Inflammatory macrophage treated with lipopolysaccharide for 4 hours (primary cell): ENCODE results near the gene STAT5A.
"Not testable (repeated sequence)": the region's sequence is repeated elsewhere in the genome, so short reads cannot be mapped to it uniquely, and the experiment has no call there.

ENCODE experiments used
- DNase-seq: peaks from one replicate; pipeline ENCODE4 v3.0.0-alpha.2; 2020

Gene STAT5A

DNA sequence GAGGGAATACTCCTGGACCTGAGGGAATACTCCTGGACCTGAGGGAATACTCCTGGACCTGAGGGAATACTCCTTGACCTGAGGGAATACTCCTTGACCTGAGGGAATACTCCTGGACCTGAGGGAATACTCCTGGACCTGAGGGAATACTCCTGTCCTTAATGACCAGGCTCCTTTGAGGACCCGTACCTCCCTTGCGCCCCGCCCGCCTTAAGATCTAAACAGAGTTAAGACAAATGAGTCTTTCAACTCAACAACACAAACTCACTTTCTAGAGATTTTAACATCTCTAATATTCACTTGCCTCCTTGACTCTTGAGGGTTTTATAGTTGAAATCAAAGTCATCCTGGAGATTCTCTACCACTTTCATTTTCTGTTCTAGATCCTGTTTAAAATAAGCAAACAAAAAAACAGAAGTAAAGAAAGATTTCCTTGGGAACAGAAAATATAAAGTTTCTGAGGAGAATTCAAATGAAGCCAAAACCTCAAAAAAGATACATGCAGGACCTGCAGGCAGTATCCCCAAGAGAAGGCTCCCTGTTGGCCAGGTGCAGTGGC, 50.2 kb downstream of the STAT5A start:
- DNase-seq: peak; percentile 58

DNA sequence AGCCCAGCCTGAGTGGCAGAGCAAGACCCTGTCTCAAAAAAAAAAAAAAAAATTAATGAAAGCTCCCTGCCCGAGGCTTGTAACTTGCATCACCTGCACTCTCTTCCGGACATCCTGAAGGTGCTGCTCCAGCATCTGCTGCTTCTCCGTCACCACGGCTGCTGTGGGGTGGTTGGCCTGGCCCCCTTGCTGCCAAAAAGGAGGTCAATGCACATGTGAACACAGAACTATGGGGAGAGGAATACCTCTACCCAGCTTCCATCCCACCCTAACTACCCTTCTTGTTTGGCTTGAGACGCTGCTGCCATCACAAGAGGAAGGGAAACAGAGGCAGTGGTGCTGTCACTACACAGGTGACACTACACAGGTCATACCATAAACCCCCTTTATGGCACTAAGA, 50.9 kb downstream of the STAT5A start:
- DNase-seq: no peak

DNA sequence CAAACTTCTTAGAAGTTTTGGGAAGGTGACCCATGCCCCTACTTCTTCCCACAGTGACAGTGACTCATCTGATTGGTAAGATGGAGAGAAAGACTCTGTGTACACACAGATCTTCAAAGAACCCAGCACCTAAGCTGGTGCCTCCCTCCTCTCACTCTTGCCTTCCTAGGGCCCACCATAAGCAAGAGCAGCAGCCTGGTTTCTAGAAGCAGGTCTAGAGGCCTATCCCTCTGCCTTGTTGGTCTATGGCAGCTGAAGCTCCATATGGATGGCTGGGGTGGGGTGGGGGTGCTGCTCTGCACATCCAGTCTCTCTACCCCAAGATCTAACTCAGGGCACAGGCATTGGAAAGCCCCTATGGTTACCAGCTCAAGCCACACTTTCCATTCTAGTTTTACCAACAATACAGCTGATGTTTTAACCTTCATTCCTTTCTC, 52.4 kb downstream of the STAT5A start:
- no peak for DNase-seq

DNA sequence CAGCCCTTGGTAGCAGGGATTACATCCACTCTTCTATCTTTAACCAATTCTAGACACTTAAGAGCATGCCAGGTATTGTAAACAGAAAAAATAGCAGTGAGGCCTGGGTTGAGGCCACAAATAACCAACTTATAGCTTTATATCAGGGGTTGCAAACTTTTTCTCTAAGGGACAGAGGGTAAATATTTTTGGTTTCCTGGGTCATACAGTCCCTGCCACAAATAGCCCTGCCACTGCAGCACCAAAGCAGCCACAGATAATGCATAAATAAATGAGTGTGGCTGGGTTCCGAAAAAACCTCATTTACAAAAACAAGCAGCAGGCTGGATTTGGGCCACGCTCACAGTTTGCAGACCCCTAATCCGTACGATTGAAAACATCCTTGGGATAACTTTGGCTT, 53.3 kb downstream of the STAT5A start:
- DNase-seq: no peak

DNA sequence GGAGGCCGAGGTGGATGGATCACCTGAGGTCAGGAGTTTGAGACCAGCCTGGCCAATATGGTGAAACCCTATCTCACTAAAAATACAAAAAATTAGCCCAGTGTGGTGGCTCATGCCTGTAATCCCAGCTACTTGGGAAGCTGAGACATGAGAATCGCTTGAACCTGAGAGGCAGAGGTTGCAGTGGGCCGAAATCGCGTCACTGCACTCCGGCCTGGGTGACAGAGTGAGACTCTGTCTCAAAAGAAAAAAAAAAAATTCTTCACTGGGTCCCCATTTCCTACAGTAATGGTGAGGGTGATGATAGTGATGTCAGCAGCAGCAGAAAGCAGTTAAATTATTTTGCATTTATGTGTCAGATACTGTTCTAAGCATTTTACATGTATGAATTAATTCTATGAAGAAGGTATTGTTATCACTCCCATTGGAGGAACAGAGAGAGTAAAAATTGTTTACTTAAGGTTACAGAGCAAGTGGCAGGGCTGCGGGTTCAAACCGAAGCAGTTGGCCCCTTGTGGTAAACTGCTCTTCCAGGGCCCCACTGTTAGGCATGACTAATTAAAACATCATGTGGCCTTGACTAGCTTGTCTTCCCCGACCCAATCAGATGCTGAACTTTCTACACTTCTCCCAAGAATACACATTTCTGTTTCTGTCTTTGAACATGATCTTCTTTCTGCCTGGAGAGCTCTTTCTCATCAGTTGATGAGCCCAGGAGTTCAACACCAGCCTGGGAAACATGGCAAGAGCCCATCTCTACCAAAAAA, 54.1 kb downstream of the STAT5A start:
- peak; percentile 73 for DNase-seq

DNA sequence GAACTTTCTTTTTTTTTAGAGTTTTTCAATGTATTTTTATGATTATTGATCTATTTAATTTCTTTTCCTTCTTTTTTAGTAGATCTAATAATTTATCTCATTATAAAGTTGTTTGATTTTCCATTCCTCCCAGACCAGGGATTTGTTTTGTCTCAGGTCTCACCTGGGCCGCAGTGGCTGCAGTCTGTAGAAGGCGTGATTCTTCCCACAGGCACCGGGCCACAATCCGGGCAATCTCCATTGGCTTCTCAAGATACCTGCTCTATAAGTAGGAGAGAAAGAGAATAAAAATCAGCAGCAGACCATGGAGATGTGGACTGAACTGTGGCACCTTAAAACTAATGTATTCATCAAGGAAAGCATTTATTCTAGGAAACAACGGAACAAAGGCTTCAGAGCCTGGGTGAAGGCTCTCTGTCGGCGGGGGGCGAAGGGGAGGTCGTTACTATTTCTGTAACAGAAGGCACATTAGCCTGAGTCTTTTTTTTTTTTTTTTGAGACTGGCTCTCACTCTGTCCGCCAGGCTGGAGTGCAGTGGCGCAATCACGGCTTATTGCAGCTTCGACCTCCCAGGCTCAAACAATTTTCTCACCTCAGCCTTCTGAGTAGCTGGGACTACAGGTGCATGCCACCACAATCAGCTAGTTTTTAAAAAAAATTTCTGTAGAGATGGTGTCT, 57.2 kb downstream of the STAT5A start:
- DNase-seq: no peak

DNA sequence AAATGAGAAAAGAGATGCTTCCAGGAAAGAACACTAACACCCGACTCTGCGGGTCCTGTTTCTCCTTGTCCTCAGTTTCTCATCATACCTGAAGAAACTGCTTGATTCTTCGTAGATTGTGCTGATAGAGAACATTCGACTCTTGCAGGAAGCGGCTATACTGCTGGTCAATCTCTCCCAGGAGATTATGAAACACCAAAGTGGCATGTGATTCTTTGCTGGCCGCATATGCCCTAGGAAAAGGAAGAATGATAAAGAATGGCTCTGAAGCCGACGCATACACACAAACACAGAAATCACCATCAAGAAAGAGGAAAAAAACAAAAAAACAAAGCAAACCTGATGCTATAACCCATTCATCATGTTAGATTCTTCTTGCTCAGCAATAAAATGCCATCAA, 58.2 kb downstream of the STAT5A start:
- peak; percentile 64 for DNase-seq

DNA sequence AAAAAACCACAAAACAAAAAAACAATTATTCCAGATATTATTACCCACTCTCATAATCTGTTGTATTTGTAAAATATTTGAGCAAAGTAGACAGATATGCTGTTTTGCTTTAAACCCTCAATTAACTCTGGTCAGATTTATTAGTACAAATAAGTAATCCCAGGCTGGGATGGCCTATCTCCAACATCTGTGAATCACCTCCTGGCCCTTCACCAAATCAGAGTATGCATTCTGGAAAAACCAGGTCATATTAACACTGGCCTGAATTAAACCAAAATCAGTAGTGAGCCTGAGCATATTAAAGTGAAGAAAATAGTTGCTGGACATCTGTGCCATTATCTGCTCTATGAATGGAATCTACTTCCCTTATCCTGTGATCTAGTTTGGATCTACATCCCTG, 58.9 kb downstream of the STAT5A start:
- no peak for DNase-seq

DNA sequence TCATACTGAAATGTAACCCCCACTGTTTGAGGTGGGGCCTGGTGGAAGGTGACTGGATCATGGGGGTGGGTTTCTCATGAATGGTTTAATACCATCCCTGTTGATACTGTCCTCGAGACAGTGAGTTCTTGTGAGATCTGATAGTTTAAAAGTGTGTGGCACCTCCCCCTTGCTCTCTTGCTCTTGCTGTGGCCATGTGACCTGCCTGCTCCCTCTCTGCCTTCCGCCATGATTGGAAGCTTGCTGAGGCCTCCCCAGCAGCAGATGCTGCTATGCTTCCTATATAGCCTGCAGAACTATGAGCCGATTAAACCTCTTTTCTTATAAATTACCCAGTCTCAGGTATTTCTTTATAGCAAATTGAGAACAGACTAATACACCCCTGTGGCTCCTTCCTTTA, 59.3 kb downstream of the STAT5A start:
- DNase-seq: no peak

DNA sequence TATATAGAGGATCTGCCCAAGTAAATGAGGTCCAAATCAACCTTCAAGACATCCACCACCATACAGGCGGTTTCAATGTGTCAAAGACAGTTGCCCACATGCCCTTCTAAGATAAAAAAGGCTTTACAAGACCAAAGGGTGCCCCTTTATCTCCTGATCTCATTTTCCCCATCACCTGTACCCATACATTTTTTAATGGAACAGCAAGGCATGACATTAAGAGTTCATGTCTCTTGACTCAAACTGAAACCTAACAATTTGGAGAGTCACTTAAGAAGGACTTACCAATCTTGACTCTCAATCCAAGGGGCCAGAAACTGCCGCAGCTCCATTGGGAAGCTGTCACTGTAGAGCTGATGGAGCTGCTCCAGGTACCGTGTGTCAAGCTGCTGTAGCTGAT, 59.8 kb downstream of the STAT5A start:
- DNase-seq: no peak

DNA sequence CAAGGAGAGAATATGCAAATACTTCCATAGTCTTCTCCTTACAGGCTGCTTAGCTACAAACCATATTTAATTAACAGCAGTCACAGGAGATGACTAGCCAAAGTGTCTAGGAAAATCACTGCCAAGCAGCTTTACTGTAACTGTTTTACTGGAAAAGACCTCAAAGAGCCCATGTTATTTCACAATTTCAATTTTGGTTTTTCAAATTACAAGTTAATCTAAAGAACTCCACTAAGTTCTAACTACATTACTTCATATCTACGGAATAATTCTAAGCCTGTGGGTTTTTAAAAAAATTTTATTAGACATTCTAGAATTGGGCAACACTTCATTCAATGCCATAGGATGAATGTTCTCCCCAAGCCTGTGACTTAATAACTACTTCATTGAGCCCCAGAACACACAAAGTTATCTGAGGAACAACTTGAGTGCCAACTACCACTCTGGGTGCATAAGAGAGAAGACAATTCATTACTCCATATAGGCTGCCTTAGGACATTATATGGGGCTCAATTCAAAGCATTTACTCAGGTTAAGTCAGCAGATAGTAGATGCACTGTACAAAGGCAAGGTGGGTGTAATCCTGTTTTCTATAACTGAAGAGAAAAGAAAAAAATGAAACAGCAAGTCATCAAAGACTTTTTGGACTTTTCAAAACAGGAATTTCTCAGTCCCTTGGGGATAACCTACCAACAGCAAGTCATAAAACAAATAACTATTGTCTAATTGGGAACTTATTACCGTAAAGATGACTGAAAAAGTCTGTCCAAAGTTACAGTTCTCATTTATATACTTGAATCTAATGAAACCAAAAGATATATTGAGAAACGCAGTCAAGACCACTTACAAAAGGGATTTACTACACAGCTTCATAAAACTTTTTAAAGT, 66.9 kb downstream of the STAT5A start:
- DNase-seq: peak; percentile 22

DNA sequence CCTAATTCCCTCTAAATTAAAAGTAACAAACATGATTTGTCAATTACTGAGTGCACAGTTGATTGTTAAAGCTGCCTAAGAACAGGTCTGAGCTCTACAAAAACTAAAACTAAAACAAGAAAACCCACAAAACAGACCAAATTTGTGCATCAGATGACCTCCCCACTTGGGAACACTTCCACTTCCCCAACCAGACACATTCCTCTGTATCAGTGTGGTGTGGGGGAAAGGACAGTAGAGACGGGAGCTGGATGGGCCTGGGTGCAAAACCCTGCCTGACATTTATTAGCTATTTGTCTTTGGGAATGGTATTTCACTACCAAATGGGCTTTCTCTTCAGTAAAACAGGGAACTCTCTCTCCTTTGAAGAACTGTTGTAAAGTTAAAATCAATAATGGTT, 70.1 kb downstream of the STAT5A start:
- DNase-seq: peak; percentile 48

DNA sequence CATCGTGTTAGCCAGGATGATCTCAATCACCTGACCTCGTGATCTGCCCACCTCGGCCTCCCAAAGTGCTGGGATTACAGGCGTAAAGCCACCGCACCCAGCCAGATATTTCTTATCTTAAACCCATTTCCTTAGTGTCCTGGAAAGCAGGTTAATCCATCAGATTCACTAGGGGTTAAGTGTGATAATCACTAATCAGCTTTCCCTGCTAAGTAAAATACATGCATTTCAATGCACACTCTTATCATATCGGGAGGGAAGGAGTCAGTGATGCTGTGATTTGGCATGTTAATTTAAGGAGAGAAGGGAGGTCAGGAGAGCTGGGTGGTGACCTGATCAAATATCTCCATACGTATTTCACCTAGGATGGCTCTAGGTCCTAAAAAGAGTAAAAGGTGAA, 70.8 kb downstream of the STAT5A start:
- DNase-seq: no peak

DNA sequence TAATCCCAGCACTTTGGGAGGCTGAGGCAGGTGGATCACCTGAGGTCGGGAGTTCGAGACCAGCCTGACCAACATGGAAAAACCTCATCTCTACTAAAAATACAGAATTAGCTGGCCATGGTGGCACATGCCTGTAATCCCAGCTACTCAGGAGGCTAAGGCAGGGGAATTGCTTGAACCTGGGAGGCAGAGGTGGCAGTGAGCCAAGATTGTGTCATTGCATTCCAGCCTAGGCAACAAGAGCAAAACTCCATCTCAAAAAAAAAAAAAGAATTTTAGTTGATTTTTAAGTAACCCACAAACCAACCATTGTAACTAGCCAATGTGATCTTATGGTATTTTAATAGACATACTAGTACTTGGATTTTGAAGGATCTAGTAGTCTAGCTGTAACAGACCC, 72.1 kb downstream of the STAT5A start:
- DNase-seq: not testable (repeated sequence)
